Progenitor cell of endocrine pancreas (in vitro differentiated cells): ENCODE measurements around the gene CRY2. TPM values are rescaled to one million over a fixed set of nuclear protein-coding genes. Genes with fewer than 3 reads are reported as not detected.

Source experiments
- DNase-seq: peaks from one replicate; pipeline ENCODE4 v3.0.0; 2021; ENCODE audit warnings: low spot score; ENCODE audit not compliant: unreplicated experiment
- H3K27ac Mint-ChIP-seq: 2 replicates; pipeline ENCODE4 v1.8.0; 2021; ENCODE audit warnings: mild to moderate bottlenecking, moderate library complexity, mixed read lengths
- H3K27me3 Mint-ChIP-seq: 2 replicates; pipeline ENCODE4 v1.8.0; 2021; ENCODE audit warnings: mixed read lengths
- H3K36me3 Mint-ChIP-seq: 2 replicates; pipeline ENCODE4 v1.8.0; 2022; ENCODE audit warnings: mixed read lengths; ENCODE audit not compliant: insufficient read depth
- H3K4me1 Mint-ChIP-seq: 2 replicates; pipeline ENCODE4 v1.8.0; 2021; ENCODE audit warnings: low read depth, mixed read lengths
- H3K4me3 Mint-ChIP-seq: 2 replicates; pipeline ENCODE4 v1.8.0; 2021; ENCODE audit warnings: low read depth, mild to moderate bottlenecking, moderate library complexity, mixed read lengths
- H3K9me3 Mint-ChIP-seq: 2 replicates; pipeline ENCODE4 v1.8.0; 2021; ENCODE audit warnings: low read depth, mixed read lengths
- CTCF ChIP-seq: fragments of 200-600 bp; sonication (generic); IDR thresholded peaks from one replicate; pipeline ENCODE4 v1.5.0; 2021; ENCODE audit warnings: antibody characterized with exemption, mild to moderate bottlenecking; ENCODE audit not compliant: unreplicated experiment
- long read RNA-seq: library from polyadenylated mRNA; unstranded; transcript quantifications from one replicate; pipeline ENCODE4 v2.0.0, GENCODE V29; 2020
- total RNA-seq: library from RNA; stranded (reverse); gene quantifications from 2 replicates; pipeline ENCODE4 v1.2.1, GENCODE V29; 2021

CRY2 gene
- total RNA-seq = 34.1 and 34.8 TPM in 2 replicates
- long read RNA-seq, full-length matches to known transcripts = 71 of 112 reads
- long read RNA-seq, partial matches to known transcripts = 27 of 112 reads
- long read RNA-seq, other reads (novel, unspliced or antisense) = 14 of 112 reads

- Mint-ChIP-seq H3K27ac (peak within 1 kb of the TSS; percentile 91), H3K9me3 (no peaks in the 10 kb centered on the region), H3K4me3 (peak within 1 kb of the TSS; percentile 85), H3K36me3 (no peaks in the 10 kb centered on the region), H3K4me1 (peaks cover 32% of the 10 kb centered on the region), H3K27me3 (peaks cover 21% of the 10 kb centered on the region)
- TF ChIP-seq CTCF = no peak
- peak; percentile 98 for DNase-seq
Observed at GRCh38 chr11:45846974-45847910, at the start of gene CRY2. CRY2 (plus strand) TSS chr11:45847475; CDS start chr11:45847491, 16 bp downstream.

GRCh38 chr11:45798793-45799441, 48.4 kb upstream of the CRY2 start:
- no peak for TF ChIP-seq CTCF
- Mint-ChIP-seq H3K36me3 (no peaks in the 10 kb centered on the region), H3K9me3 (no peaks in the 10 kb centered on the region), H3K27ac (no peak overlapping the region), H3K4me3 (no peak overlapping the region), H3K27me3 (peaks cover 25% of the 10 kb centered on the region), H3K4me1 (peaks cover 6% of the 10 kb centered on the region)
- no peak for DNase-seq

- no peak overlapping the region for H3K27ac Mint-ChIP-seq
- no peaks in the 10 kb centered on the region for H3K4me1 Mint-ChIP-seq
- DNase-seq = no peak
- peaks cover 25% of the 10 kb centered on the region for H3K27me3 Mint-ChIP-seq
- H3K4me3 Mint-ChIP-seq = no peak overlapping the region
- H3K9me3 Mint-ChIP-seq = no peaks in the 10 kb centered on the region
- TF ChIP-seq CTCF = no peak
- H3K36me3 Mint-ChIP-seq = no peaks in the 10 kb centered on the region
Observed at GRCh38 chr11:45799562-45799961, 47.7 kb upstream of the CRY2 start.

- no peak for DNase-seq
- no peaks in the 10 kb centered on the region for H3K36me3 Mint-ChIP-seq
- no peaks in the 10 kb centered on the region for H3K9me3 Mint-ChIP-seq
- no peak for TF ChIP-seq CTCF
- no peaks in the 10 kb centered on the region for H3K4me1 Mint-ChIP-seq
- H3K27me3 Mint-ChIP-seq = peaks cover 25% of the 10 kb centered on the region
- H3K4me3 Mint-ChIP-seq = no peak overlapping the region
- H3K27ac Mint-ChIP-seq = no peak overlapping the region
Observed at GRCh38 chr11:45800261-45800660, 47.0 kb upstream of the CRY2 start.

GRCh38 chr11:45801723-45802315, 45.5 kb upstream of the CRY2 start:
- H3K27me3 Mint-ChIP-seq = peaks cover 25% of the 10 kb centered on the region
- no peak overlapping the region for H3K4me3 Mint-ChIP-seq
- H3K27ac Mint-ChIP-seq = no peak overlapping the region
- H3K36me3 Mint-ChIP-seq = no peaks in the 10 kb centered on the region
- peaks cover 6% of the 10 kb centered on the region for H3K4me1 Mint-ChIP-seq
- no peak for DNase-seq
- no peaks in the 10 kb centered on the region for H3K9me3 Mint-ChIP-seq
- no peak for TF ChIP-seq CTCF
